Right renal cortex interstitium (tissue), 3 donors: ENCODE data around the gene RAD9A. TPM values are rescaled to one million over a fixed set of nuclear protein-coding genes. Genes with fewer than 3 reads are reported as not detected.

ENCODE experiments used
- DNase-seq, 3 donors: peaks; one replicate each; pipeline ENCODE4 v3.0.0-alpha.2; 2013; ENCODE audit warnings: low read depth in 3 of 3, low spot score in 2 of 3
- polyA plus RNA-seq, 3 donors: library from polyadenylated mRNA; unstranded; fragments of 120-200 nt; gene quantifications; one replicate each; pipeline ENCODE4 v1.2.1, GENCODE V29; 2013; ENCODE audit not compliant: insufficient read length in 3 of 3

The RAD9A gene
- polyA plus RNA-seq, 3 donors, result 15.4 to 16.4 (median 16.4) TPM

- no peak for DNase-seq
Measured at GRCh38 chr11:67406969-67407687, 15.3 kb downstream of the RAD9A start.

DNA sequence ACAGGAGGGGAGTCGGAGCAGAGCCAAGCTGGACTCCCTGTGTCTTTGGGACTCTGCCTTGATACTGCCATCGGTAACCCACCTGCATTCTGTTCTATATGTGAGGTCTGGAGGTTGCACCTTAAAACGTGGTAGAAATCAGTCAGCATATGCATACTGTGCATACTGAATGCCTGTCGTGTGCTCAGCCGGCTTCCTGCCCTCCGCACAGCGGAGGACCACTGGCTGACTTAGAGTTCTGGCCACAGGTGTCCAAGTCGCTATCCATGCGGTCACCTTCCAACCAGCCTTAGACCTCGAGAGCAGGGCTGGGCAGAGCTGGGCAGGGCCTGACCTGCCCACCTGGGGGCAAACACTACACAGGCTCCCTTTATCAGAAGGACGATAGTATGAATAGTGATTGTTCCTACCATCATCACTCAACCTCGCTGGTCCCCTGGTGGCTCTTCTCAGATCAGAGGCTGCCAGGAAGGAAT is 15.9 kb downstream of the RAD9A start:
- DNase-seq, result no peak

GRCh38 chr11:67408437-67409200 is 16.8 kb downstream of the RAD9A start:
- no peak for DNase-seq

- no peak for DNase-seq
Measured at GRCh38 chr11:67409261-67409666, 17.5 kb downstream of the RAD9A start.

DNA sequence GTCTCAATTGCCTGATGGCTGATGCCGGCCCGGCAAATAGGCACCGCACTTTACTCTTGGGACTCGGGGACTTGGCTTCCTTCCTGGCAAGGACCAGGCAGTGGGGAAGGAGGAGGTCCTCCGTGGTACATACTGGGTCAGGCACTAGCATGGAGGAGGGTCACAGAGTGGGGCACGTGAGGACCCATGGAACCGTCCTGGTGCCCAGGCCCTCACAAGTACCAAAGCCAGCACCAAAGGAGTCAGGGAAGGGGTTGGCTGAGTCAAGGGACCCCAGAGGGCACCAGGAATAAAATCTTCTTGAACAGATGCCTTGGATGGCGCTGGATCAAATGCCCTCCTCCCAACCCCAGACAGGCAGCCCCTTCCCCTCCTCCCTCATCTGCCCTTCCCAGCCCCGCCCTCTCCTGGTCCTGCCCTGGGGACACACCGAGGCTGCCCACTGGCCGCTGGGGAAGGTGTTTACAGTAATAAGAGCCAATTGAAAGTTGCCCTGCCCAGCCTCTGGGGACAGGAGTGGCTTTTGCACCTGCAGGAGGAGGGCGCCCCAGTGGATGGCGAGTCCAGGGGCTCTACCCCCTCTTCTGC is 18.1 kb downstream of the RAD9A start:
- no peak for DNase-seq

DNA sequence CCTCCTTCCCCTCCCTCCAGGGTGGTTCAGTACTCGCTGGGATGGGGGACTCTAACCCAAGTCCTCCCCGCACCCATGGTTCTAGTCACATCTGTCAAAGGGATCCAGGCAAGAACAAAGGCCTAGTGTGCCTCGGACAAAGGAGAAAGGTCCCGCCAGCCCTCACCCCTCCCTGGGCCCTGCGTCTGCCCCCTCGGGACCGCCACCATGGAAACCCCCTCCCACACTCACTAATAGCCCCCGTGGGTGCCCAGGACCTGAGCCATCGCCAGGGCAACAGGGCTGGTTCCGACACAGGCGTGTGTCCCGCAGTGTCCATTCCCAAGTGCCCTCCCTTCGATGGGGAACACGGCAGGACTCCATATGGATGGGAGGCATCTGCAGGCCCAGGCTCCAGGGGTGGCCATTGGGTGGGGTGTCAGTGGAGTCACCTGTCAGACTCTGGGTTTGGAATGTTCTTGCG is 18.6 kb downstream of the RAD9A start:
- DNase-seq, result no peak

DNA sequence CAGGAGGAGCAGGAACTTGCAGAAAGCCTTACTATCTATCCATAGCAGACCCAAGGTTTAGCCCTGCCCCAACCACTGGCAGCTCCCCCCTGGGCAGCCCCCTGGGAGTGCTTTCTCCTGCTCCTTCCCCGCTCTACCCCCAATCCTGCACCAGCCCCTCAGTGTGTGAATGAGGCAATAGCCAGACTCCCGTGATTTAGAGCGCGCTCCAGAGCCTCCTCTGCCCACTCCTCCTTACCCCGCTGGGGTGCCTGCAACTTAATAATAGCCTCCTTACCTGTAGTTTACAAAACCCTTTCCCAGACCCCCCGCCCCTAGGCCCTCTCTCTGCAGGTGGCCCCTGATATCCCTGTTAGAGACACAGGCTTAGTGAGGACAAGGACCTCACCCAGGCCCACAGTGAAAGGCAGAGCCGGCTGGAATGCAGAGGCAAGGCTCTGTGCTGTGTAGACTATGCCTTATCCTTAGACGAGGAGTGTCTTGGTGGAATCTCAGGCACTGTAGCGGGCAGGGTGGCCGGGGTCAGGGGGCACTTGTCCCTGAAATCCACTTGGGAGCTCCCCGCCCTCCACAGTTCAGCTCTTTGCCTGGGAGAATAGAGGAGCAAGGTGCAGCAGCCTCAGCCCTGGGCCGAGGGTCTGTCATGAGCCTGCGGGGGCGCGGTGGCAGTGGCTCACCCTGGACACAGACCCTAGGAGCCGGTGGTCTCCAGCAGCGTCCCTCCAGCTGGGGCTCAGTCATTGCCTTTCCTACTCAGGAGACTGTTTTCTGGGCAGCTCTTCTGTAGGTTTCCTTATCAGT is 19.4 kb downstream of the RAD9A start:
- DNase-seq, result no peak

DNA sequence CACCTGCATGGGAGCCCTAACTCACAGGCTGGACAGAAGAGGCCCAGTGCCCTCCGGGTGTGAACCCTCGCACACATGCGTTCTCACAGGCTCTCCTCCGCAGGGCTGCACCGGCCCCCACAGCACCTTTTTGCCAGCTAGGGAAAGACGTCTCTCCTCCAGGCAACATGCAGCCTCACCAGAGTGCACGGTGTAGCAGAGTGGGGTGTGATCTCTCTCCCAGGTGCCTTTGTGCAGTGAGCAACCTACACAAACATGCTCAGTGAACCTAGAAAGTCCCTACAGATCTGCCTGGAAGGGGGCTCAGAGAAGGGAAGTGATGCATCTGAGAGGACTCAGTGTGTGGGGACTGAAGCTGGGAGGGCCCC is 20.0 kb downstream of the RAD9A start:
- no peak for DNase-seq

DNA sequence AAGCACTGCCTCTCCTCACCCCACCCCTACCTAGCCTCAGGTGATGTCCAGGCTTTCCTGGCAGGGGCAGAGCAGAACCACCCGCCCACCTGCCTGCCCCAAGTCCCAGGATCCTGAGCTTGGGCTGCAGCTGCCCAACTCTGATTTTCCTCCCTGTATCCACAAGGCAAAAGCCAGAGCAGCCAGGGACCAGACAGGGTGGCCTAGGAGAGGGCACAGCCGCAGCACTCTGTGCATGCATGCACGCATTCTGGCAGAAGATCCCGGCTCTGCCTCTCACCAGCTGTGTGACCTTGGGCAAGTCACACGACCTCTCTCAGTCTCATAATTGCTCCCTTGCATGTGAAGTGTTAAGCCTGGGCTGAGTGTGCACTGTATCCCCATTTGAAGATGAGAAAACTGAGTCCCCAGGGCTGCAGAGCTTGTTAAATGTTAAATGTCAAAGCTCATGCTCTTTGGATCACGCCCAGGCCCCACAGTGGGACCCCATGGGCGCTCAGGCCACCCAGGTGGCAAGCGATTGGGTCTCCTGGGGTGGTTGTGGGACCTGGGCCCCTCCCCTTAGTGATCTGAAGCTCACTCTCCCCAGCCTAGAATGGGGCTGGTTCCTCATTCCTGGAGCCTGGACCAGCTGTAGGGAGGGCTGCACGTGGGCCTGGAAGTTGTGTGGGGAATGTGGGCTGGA is 20.9 kb downstream of the RAD9A start:
- no peak for DNase-seq

GRCh38 chr11:67413266-67413849 is 21.6 kb downstream of the RAD9A start:
- no peak for DNase-seq

DNA sequence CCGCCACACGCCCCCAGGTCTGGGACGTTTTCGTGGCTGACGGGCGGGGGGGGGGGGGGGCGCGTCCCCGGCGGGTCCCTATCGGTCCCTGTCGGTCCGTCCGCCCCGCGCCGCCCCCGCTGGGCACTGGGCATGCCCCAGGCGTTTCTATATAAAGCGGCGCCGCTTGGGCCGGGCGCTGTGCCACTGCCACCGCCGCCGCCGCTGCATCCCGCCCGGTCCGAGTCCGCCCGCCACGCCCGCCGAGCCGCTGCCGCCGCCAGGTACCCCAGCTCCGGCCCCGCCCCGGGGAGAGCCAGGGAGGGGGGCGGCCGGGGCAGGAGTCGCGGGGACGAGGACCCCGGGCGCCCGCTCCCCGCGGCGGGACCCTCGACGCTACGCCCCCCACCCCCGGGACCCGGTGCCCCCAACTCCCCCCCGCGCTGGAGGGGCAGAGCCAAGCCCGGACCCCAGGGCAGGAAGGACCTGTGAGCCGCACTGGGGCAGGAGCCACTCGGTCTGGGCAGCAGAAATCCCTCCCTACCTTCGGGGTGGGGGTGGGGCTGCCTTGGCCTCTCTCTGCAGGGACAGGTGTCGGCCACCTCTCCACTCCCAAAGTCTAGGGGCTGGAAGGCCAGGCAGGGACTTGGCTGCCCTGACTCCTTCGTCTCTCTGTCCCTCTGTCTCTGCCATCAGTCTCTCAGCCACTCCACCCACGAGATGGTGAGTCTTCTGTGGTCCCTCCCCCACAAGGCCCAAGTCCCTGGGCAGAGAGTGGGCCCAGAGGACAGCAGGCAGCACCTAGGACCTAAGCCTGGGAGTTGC is 23.9 kb downstream of the RAD9A start, which contains the start of gene CARNS1:
TSS of gene CARNS1 (plus strand) at position 178 of the 804 bp plus-strand sequence. CDS start at position 700, 522 bp downstream.
- DNase-seq, result no peak

GRCh38 chr11:67416416-67417335 is 24.9 kb downstream of the RAD9A start:
- no peak for DNase-seq

- DNase-seq, result no peak
Measured at GRCh38 chr11:67417425-67417824, 25.6 kb downstream of the RAD9A start.

GRCh38 chr11:67418476-67419281 is 26.9 kb downstream of the RAD9A start:
- no peak for DNase-seq

DNA sequence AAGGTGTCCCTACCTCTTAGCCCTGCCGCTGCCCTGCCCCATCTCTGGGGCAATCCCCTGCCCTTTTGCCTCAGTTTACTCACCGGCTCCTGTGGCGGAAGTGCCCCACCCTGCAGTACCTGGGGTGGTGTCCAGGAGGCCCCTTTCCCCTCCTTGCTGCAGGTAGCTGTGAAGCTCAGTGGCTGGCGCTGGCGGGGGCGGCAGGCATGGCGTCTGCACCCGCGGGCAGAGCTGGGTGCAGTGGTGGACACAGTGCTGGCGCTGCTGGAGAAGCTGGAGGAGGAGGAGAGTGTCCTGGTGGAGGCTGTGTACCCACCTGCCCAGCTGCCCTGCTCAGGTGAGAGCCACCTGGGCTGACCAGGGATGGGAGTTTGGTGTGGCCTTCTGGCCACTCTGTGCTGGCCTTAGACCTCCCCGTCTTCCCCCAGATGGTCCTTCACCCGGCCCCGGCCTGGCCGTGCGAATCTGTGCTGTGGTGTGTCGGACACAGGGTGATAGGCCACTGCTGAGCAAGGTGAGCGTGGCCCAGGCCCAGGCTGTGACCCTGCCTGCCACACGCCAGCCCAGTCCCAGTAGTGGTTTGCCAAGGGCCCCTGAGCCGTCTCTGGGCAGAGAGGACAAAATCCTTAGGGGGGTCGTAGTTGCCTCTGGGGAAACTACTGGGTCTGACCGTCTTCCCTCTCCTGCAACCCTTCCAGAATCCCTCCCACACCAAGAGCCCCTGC is 27.7 kb downstream of the RAD9A start:
- DNase-seq, result no peak

DNA sequence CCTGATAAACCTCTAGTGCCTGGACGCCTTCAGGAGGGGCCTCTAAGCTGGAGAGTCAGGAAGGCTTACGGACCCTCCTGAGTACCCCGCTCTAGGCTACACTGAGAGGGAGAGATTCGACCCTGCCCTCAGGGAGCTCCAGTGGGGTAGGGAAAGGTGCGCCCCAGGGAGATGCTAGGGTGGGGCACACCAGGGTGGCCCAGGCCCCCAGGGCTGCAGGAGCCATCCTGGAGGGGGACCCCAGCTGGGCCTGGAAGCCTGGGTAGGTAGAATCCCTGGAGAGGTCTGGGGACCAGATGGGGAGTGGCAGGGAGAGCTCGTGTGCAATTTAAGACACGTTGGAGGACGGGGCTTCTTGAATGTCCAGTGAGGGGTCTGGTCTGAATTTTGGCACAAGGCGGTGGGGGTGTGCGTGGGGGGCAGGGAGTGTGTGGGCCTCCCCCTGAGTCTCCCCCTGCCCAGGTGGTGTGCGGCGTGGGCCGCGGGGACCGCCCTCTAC is 28.4 kb downstream of the RAD9A start:
- DNase-seq, result no peak
